ENCODE data around the gene GRB2.

Gene GRB2

DNA sequence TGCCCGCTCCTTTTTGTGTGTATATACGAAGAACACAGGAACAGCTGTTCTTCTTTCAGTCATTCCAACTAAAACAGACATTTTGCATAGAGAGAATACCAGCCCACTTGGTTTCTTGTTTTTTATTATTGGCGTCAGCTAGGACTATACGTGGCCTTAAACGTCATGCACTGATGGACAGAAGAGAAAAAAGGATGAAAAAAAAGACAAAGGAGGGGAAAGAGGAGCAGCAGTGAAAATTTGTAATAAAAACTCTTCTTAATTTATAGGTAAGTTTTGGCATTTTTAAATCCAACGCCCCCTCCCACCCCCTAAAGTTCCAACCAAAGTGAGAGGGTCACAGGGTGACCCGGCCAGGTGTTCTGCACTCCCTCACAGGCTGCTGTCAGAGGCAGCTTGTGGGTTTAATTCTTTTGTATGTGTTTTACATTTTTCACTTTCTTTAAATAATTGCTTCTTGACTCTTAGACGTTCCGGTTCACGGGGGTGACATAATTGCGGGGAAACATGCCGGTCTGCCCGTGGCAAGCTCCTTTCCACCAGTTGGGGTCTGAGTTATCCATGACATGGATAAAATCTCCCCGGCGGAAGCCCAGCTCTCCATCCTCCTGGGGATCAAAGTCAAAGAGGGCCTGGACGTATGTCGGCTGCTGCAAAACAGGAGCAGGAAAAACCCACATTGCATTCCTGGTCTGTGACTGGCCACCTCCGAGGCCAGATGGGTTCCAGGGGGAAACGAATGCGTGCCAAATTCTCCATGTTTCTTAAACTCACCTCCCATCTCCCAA is 85.4 kb downstream of the GRB2 start:
- H3K36me3 ChIP-seq (ENCODE audit: insufficient read depth, low read length), result peaks cover 18% of the 10 kb centered on the region

GRCh38 chr17:75318615-75319222 is 86.8 kb downstream of the GRB2 start:
- Histone ChIP-seq H3K9me3 (ENCODE audit: control insufficient read depth, insufficient read depth, low read length) (no peaks in the 10 kb centered on the region), H3K4me1 (ENCODE audit: insufficient read depth, low read length) (peaks cover 14% of the 10 kb centered on the region; the same call in 1 of the 2 replicates), H3K9ac (ENCODE audit: low read depth, low read length) (no peak overlapping the region), H3K36me3 (ENCODE audit: insufficient read depth, low read length) (peaks cover 18% of the 10 kb centered on the region)

More for the DNA sequence above, 85.4 kb downstream of the GRB2 start:
- H3K9ac ChIP-seq (ENCODE audit: low read depth, low read length), result no peak overlapping the region
- no peaks in the 10 kb centered on the region for H3K9me3 ChIP-seq (ENCODE audit: control insufficient read depth, insufficient read depth, low read length)
- H3K4me1 ChIP-seq (ENCODE audit: insufficient read depth, low read length), result peaks cover 14% of the 10 kb centered on the region; the same call in 1 of the 2 replicates

GRCh38 chr17:75318211-75318610 is 87.3 kb downstream of the GRB2 start:
- Histone ChIP-seq H3K4me1 (ENCODE audit: insufficient read depth, low read length) (peaks cover 14% of the 10 kb centered on the region; the same call in 1 of the 2 replicates), H3K9me3 (ENCODE audit: control insufficient read depth, insufficient read depth, low read length) (no peaks in the 10 kb centered on the region), H3K9ac (ENCODE audit: low read depth, low read length) (no peak overlapping the region), H3K36me3 (ENCODE audit: insufficient read depth, low read length) (peaks cover 18% of the 10 kb centered on the region)

- Histone ChIP-seq H3K9ac (ENCODE audit: low read depth, low read length) (no peak overlapping the region), H3K36me3 (ENCODE audit: insufficient read depth, low read length) (peaks cover 18% of the 10 kb centered on the region), H3K9me3 (ENCODE audit: control insufficient read depth, insufficient read depth, low read length) (no peaks in the 10 kb centered on the region), H3K4me1 (ENCODE audit: insufficient read depth, low read length) (peaks cover 14% of the 10 kb centered on the region; the same call in 1 of the 2 replicates)
Measured at GRCh38 chr17:75317671-75318070, 87.8 kb downstream of the GRB2 start.

GRCh38 chr17:75316253-75316652 is 89.2 kb downstream of the GRB2 start:
- no peak overlapping the region for H3K9ac ChIP-seq (ENCODE audit: low read depth, low read length)
- H3K36me3 ChIP-seq (ENCODE audit: insufficient read depth, low read length), result peaks cover 10% of the 10 kb centered on the region; the same call in 1 of the 2 replicates
- no peaks in the 10 kb centered on the region for H3K9me3 ChIP-seq (ENCODE audit: control insufficient read depth, insufficient read depth, low read length)
- H3K4me1 ChIP-seq (ENCODE audit: insufficient read depth, low read length), result peaks cover 14% of the 10 kb centered on the region; the same call in 1 of the 2 replicates

DNA sequence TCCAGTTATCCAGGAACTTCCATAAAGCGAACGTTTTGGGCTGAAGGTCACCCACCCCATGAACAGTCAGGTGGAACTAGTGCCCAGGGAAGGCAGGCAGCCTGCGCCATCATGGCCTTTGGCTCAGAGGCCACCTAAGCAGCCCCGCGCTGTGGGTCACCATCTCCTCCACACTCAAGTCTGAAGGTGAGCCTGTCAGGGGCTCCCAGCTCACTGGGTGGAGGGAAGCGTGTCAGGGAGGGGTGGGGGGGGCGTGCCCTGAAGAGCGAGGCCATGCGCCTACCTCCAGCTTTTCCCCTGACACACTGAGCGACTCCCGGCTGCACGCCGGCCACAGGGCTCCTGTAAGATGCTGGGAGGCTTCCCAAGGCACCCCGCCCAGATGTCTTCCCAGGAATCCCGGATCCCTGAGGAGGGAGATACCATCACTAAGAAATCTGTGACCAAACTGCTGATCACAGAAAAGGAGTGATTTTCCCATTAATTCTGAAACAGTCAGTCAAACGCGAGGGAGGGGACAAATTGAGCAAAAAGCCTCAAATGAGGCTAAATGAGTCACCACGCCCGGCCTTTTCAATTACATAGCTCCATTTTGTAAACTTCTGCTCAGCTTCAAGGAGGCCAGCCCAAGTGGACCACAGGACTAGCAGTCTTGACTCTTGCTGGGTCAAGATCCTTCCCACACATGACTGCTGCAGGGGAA is 89.8 kb downstream of the GRB2 start:
- no peak overlapping the region for H3K9ac ChIP-seq (ENCODE audit: low read depth, low read length)
- no peaks in the 10 kb centered on the region for H3K9me3 ChIP-seq (ENCODE audit: control insufficient read depth, insufficient read depth, low read length)
- H3K4me1 ChIP-seq (ENCODE audit: insufficient read depth, low read length), result peaks cover 14% of the 10 kb centered on the region; the same call in 1 of the 2 replicates
- peaks cover 5% of the 10 kb centered on the region; the same call in 1 of the 2 replicates for H3K36me3 ChIP-seq (ENCODE audit: insufficient read depth, low read length)

DNA sequence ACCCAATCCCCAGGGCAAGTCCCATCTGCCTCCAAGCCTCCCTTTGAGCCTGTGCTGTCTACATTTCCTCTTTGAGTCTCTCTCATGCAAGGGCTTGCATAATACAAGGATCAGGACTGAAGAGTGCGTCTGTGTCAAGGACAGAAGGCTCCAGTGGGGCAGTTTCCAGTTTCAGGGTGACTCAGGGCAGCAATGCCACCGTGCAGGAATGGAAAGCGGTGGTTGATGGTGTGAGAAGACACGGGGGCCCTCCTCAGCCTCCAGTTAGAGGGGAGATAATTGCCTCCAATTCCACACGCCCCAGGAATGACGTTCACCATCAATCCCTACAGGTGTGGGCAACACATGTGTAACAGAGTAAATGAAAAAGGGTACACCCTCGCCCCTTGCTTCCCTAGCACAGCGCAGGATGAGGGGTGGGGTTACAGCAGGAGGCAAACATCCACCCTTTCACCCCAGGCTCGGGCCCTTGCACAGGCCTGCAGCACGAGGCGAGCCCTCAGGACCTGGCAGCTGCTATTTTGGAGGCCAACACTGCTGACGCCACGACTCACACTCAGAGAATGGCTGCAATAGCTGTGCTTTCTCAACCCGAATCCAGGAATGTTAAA is 91.4 kb downstream of the GRB2 start:
- H3K9ac ChIP-seq (ENCODE audit: low read depth, low read length), result no peak overlapping the region
- H3K9me3 ChIP-seq (ENCODE audit: control insufficient read depth, insufficient read depth, low read length), result no peaks in the 10 kb centered on the region
- peaks cover 14% of the 10 kb centered on the region; the same call in 1 of the 2 replicates for H3K4me1 ChIP-seq (ENCODE audit: insufficient read depth, low read length)
- no peaks in the 10 kb centered on the region for H3K36me3 ChIP-seq (ENCODE audit: insufficient read depth, low read length)

DNA sequence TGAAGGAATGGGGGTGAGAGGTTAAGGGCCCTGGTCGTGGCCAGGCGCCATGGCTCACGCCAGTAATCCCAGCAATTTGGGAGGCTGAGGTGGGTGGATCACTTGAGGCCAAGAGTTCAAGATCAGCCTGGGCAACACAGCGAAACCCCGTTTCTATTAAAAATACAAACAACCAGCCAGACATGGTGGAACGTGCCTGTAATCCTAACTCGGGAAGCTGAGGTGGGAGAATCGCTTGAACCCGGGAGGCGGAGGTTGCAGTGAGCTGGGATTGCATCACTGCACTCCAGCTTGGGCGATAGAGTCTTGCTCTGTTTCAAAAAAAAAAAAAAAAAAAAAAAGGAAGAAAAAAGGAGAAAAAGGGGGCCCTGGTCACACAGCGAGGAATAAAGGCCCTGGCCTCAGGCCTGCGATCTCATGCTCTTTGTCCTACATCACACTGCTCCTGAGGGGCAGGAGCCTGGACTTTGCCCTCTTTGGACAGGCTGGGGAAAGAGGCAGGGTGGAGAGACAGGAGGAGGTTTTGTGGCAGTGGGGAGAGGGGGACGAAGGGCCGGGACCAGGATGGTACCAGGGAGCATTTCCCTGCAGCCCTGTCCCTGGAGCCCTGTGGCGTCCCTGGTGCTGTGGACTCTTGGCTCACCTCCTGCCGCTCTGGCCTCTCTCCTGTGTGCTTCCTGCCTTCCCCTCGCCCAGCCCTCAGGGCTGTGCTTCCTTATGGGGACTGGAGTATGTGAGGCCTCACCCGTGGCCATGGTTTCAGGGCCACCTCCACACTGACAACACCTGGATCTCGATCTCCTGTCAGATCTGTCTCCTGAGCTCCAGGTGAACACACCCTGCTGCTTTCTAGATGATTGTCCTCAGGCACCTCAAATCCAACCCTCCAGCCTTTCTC is 96.5 kb downstream of the GRB2 start:
- no peaks in the 10 kb centered on the region; the same call in 1 of the 2 replicates for H3K4me1 ChIP-seq (ENCODE audit: insufficient read depth, low read length)
- H3K9me3 ChIP-seq (ENCODE audit: control insufficient read depth, insufficient read depth, low read length), result no peaks in the 10 kb centered on the region
- H3K36me3 ChIP-seq (ENCODE audit: insufficient read depth, low read length), result no peaks in the 10 kb centered on the region
- no peak overlapping the region for H3K9ac ChIP-seq (ENCODE audit: low read depth, low read length)

GRCh38 chr17:75307957-75308731 is 97.3 kb downstream of the GRB2 start:
- no peak overlapping the region for H3K9ac ChIP-seq (ENCODE audit: low read depth, low read length)
- no peaks in the 10 kb centered on the region for H3K36me3 ChIP-seq (ENCODE audit: insufficient read depth, low read length)
- no peaks in the 10 kb centered on the region; the same call in 1 of the 2 replicates for H3K4me1 ChIP-seq (ENCODE audit: insufficient read depth, low read length)
- no peaks in the 10 kb centered on the region for H3K9me3 ChIP-seq (ENCODE audit: control insufficient read depth, insufficient read depth, low read length)

- Histone ChIP-seq H3K9me3 (ENCODE audit: control insufficient read depth, insufficient read depth, low read length) (no peaks in the 10 kb centered on the region), H3K9ac (ENCODE audit: low read depth, low read length) (no peak overlapping the region), H3K36me3 (ENCODE audit: insufficient read depth, low read length) (no peaks in the 10 kb centered on the region), H3K4me1 (ENCODE audit: insufficient read depth, low read length) (no peaks in the 10 kb centered on the region)
Measured at GRCh38 chr17:75301502-75302206, 103.8 kb downstream of the GRB2 start.

GRCh38 chr17:75301049-75301448 is 104.4 kb downstream of the GRB2 start:
- Histone ChIP-seq H3K9me3 (ENCODE audit: control insufficient read depth, insufficient read depth, low read length) (no peaks in the 10 kb centered on the region), H3K9ac (ENCODE audit: low read depth, low read length) (no peak overlapping the region), H3K4me1 (ENCODE audit: insufficient read depth, low read length) (no peaks in the 10 kb centered on the region), H3K36me3 (ENCODE audit: insufficient read depth, low read length) (no peaks in the 10 kb centered on the region)

DNA sequence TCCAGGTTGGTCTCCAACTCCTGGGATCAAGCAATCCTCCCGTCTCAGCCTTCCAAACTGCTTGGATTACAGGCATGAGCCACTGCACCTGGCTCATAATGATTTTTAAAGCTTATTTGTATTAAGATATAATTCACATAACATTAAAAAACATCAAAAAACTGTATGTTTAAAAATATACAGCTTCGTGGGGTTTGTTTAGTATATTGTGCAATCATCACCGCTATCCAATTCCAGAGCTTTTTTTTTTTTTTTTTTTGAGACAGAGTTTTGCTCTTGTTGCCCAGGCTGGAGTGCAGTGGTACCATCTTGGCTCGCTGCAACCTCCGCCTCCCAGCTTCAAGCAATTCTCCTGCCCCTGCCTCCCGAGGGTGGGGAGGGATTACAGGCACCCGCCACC is 105.2 kb downstream of the GRB2 start:
- Histone ChIP-seq H3K9ac (ENCODE audit: low read depth, low read length) (no peak overlapping the region), H3K4me1 (ENCODE audit: insufficient read depth, low read length) (no peaks in the 10 kb centered on the region), H3K9me3 (ENCODE audit: control insufficient read depth, insufficient read depth, low read length) (no peaks in the 10 kb centered on the region), H3K36me3 (ENCODE audit: insufficient read depth, low read length) (no peaks in the 10 kb centered on the region)

Data from ES-I3 (cell line).